ENCODE data around the gene PPFIBP1. TPM values are rescaled to one million over a fixed set of nuclear protein-coding genes. Genes with fewer than 3 reads are reported as not detected.

PPFIBP1 gene
- polyA plus RNA-seq, 4 donors = 4.9 to 29.3 (median 12.7) TPM

DNA sequence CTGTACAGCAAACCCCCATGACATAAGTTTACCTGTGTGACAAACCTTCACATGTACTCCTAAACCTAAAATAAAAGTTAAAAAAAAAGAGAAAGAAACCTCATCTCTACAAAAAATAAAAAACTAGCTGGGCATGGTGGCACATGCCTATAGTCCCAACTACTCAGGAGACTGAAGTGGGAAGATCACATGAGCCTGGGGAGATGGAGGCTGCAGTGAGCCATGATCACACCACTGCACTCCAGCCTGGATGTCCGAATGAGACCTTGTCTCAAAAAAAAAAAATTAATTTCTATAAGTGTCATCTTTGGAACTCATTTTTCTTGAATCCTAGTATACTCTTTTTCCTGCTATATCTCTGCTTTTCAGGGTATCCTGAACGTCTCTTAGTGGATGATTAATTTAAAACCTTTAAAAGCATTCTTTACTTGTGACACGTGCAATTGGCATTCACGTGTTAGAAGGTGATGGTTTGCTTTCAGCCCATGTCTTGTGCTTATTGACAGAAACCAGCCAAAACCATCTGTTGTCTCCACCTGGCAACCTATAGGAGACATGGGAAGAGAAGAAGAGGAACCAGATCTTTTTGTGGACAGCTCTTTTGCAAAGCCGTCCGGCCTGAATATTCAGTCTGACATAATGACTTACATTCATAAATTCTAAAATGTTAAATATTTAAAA is 30.6 kb upstream of the PPFIBP1 start:
- Histone ChIP-seq H3K4me3 (ENCODE audit: low read depth in 1 of 3, low read length in 3 of 3) (no peak overlapping the region), H3K9me3 (ENCODE audit: control insufficient read depth in 2 of 2, insufficient read depth in 1 of 2, low read depth in 1 of 2, low read length in 1 of 2) (no peaks in the 10 kb centered on the region), H3K27ac (ENCODE audit: low read depth in 1 of 3, low read length in 2 of 3) (no peak overlapping the region), H3K36me3 (ENCODE audit: control insufficient read depth in 3 of 3, insufficient read depth in 2 of 3, low read depth in 1 of 3, low read length in 3 of 3) (no peaks in the 10 kb centered on the region), H3K27me3 (ENCODE audit: control insufficient read depth in 3 of 3, insufficient read depth in 3 of 3, low read length in 3 of 3) (no peaks in the 10 kb centered on the region), H3K4me1 (ENCODE audit: control insufficient read depth in 3 of 3, insufficient read depth in 2 of 3, low read depth in 1 of 3, low read length in 2 of 3) (no peaks in the 10 kb centered on the region)
- FAIRE-seq = no peak
- no peak for DNase-seq
- whole genome bisulfite sequencing, 3 donors = 64 to 72% (median 68%) methylated on average over 6 of the region's 6 CpGs

DNA sequence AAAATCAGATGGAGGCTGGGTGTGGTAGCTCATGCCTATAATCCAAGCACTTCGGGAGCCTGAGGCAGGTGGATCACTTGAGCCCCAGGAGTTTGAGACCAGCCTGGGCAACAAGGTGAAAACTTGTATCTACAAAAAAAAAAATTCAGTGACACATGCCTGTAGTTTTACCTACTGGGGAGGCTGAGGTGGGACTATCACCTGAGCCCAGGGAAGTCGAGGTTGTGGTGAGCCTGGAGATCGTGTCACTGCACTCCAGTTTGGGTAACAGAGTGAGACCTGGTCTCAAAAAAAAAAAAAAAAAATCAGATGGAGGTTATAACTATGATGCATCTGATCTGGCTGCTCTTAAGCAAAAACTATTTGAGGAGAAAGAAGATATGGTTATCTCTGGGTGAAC is 26.6 kb upstream of the PPFIBP1 start:
- H3K27ac ChIP-seq (ENCODE audit: low read depth in 1 of 3, low read length in 2 of 3) = no peak overlapping the region
- no peaks in the 10 kb centered on the region for H3K4me1 ChIP-seq (ENCODE audit: control insufficient read depth in 3 of 3, insufficient read depth in 2 of 3, low read depth in 1 of 3, low read length in 2 of 3)
- H3K27me3 ChIP-seq (ENCODE audit: control insufficient read depth in 3 of 3, insufficient read depth in 3 of 3, low read length in 3 of 3) = no peaks in the 10 kb centered on the region
- DNase-seq (no peak), FAIRE-seq (no peak)
- no peaks in the 10 kb centered on the region for H3K36me3 ChIP-seq (ENCODE audit: control insufficient read depth in 3 of 3, insufficient read depth in 2 of 3, low read depth in 1 of 3, low read length in 3 of 3)
- H3K4me3 ChIP-seq (ENCODE audit: low read depth in 1 of 3, low read length in 3 of 3) = no peak overlapping the region
- H3K9me3 ChIP-seq (ENCODE audit: control insufficient read depth in 2 of 2, insufficient read depth in 1 of 2, low read depth in 1 of 2, low read length in 1 of 2) = no peaks in the 10 kb centered on the region
- WGBS, 3 donors = 71 to 88% (median 71%) methylated on average over 3 of the region's 3 CpGs

DNA sequence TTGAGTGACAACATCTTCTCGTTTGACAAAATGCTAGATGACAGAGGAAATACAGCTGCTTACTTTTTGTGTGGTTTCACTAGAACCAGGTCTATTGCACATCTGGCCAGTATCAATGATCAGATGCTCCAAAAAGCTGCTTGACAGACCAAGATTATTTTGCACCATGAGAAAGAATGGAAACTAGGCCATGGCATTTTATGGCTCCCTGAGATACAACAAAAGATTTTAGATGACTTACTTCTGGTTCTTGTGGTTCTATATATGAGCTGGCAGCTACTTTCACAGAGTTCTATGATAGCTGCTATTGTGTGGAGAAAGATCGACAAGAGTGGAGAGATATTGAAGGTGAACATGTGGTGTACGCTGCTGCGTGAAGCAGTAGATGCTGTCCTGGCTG is 25.9 kb upstream of the PPFIBP1 start:
- H3K4me3 ChIP-seq (ENCODE audit: low read depth in 1 of 3, low read length in 3 of 3) = no peak overlapping the region
- FAIRE-seq = no peak
- no peaks in the 10 kb centered on the region for H3K9me3 ChIP-seq (ENCODE audit: control insufficient read depth in 2 of 2, insufficient read depth in 1 of 2, low read depth in 1 of 2, low read length in 1 of 2)
- H3K36me3 ChIP-seq (ENCODE audit: control insufficient read depth in 3 of 3, insufficient read depth in 2 of 3, low read depth in 1 of 3, low read length in 3 of 3) = no peaks in the 10 kb centered on the region
- H3K4me1 ChIP-seq (ENCODE audit: control insufficient read depth in 3 of 3, insufficient read depth in 2 of 3, low read depth in 1 of 3, low read length in 2 of 3) = no peaks in the 10 kb centered on the region
- H3K27ac ChIP-seq (ENCODE audit: low read depth in 1 of 3, low read length in 2 of 3) = no peak overlapping the region
- H3K27me3 ChIP-seq (ENCODE audit: control insufficient read depth in 3 of 3, insufficient read depth in 3 of 3, low read length in 3 of 3) = no peaks in the 10 kb centered on the region
- 77 to 81% (median 78%) methylated on average over 4 of the region's 4 CpGs for WGBS, 3 donors
- DNase-seq = no peak

- no peak for DNase-seq
- H3K27ac ChIP-seq (ENCODE audit: low read depth in 1 of 3, low read length in 2 of 3) = no peak overlapping the region
- H3K4me1 ChIP-seq (ENCODE audit: control insufficient read depth in 3 of 3, insufficient read depth in 2 of 3, low read depth in 1 of 3, low read length in 2 of 3) = no peaks in the 10 kb centered on the region
- WGBS, 3 donors = 77 to 84% (median 78%) methylated on average over 5 of the region's 5 CpGs
- H3K36me3 ChIP-seq (ENCODE audit: control insufficient read depth in 3 of 3, insufficient read depth in 2 of 3, low read depth in 1 of 3, low read length in 3 of 3) = no peaks in the 10 kb centered on the region
- no peak for FAIRE-seq
- H3K4me3 ChIP-seq (ENCODE audit: low read depth in 1 of 3, low read length in 3 of 3) = no peak overlapping the region
- H3K27me3 ChIP-seq (ENCODE audit: control insufficient read depth in 3 of 3, insufficient read depth in 3 of 3, low read length in 3 of 3) = no peaks in the 10 kb centered on the region
- no peaks in the 10 kb centered on the region for H3K9me3 ChIP-seq (ENCODE audit: control insufficient read depth in 2 of 2, insufficient read depth in 1 of 2, low read depth in 1 of 2, low read length in 1 of 2)
Measured at GRCh38 chr12:27498761-27499160, 25.2 kb upstream of the PPFIBP1 start.

DNA sequence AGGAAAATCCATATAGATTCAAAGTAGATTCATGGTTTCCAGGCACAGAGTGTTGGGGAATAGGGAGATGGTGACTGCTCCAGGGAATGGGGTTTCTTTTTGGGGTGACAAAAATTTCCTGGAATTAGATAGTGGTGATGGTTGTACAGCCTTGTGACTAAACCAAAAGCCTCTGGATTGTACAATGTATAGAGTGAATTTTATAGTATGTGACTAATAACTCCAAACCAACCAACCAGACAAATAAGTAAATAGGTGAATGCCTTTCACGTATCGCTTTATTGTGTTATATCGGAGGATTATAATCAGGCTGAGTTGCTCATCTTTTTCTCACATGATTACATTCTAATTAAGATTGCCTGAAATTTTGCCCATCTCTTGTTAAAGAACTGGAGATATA is 24.6 kb upstream of the PPFIBP1 start:
- H3K4me3 ChIP-seq (ENCODE audit: low read depth in 1 of 3, low read length in 3 of 3) = no peak overlapping the region
- no peaks in the 10 kb centered on the region for H3K4me1 ChIP-seq (ENCODE audit: control insufficient read depth in 3 of 3, insufficient read depth in 2 of 3, low read depth in 1 of 3, low read length in 2 of 3)
- DNase-seq (no peak), FAIRE-seq (no peak)
- 95 to 100% (median 95%) methylated on average over 3 of the region's 3 CpGs for WGBS, 3 donors
- H3K27ac ChIP-seq (ENCODE audit: low read depth in 1 of 3, low read length in 2 of 3) = no peak overlapping the region
- no peaks in the 10 kb centered on the region for H3K36me3 ChIP-seq (ENCODE audit: control insufficient read depth in 3 of 3, insufficient read depth in 2 of 3, low read depth in 1 of 3, low read length in 3 of 3)
- H3K9me3 ChIP-seq (ENCODE audit: control insufficient read depth in 2 of 2, insufficient read depth in 1 of 2, low read depth in 1 of 2, low read length in 1 of 2) = no peaks in the 10 kb centered on the region
- H3K27me3 ChIP-seq (ENCODE audit: control insufficient read depth in 3 of 3, insufficient read depth in 3 of 3, low read length in 3 of 3) = no peaks in the 10 kb centered on the region

DNA sequence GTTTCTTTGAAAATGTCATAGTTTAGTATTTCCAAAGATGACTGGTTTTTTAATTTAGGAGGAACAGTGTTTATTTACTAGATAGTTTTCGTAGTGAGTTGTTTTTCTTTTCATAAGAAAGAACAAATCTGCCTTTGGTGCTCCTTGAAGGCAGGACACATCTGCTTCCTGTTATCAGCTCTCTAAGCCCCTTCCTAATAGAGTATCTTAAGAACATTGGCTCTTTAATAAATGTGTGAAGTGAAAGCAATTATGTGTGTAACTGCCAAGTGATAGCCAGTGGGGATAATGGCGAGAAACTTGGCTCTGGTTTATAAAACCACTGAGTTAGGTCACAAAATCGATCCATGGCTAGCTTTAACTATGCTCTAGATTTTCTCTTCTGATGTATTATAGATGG is 23.5 kb upstream of the PPFIBP1 start:
- Histone ChIP-seq H3K4me1 (ENCODE audit: control insufficient read depth in 3 of 3, insufficient read depth in 2 of 3, low read depth in 1 of 3, low read length in 2 of 3) (no peaks in the 10 kb centered on the region), H3K27ac (ENCODE audit: low read depth in 1 of 3, low read length in 2 of 3) (no peak overlapping the region), H3K9me3 (ENCODE audit: control insufficient read depth in 2 of 2, insufficient read depth in 1 of 2, low read depth in 1 of 2, low read length in 1 of 2) (no peaks in the 10 kb centered on the region), H3K4me3 (ENCODE audit: low read depth in 1 of 3, low read length in 3 of 3) (no peak overlapping the region), H3K27me3 (ENCODE audit: control insufficient read depth in 3 of 3, insufficient read depth in 3 of 3, low read length in 3 of 3) (no peaks in the 10 kb centered on the region), H3K36me3 (ENCODE audit: control insufficient read depth in 3 of 3, insufficient read depth in 2 of 3, low read depth in 1 of 3, low read length in 3 of 3) (no peaks in the 10 kb centered on the region)
- FAIRE-seq = no peak
- no peak for DNase-seq
- 56 to 66% (median 61%) methylated on average over 3 of the region's 3 CpGs for WGBS, 3 donors

DNA sequence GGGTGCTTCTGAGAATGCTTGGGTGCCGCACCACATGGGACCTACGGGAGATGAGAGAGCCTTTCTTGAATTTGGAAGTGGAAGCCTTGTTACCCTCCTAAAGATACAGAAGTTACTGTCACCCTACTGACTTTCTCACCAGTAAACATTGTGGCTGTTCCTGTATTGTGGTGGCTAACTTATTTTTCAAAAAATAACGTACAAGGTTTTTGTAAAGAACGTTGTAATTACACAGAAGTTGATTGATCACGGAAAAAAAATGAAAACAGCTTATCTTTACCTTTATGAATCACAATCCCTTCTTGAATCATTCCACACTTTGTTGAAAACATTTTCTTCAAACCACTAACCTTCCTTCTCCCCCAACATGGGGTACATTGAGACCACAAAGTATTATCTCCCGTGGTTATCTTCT is 22.0 kb upstream of the PPFIBP1 start:
- Histone ChIP-seq H3K27me3 (ENCODE audit: control insufficient read depth in 3 of 3, insufficient read depth in 3 of 3, low read length in 3 of 3) (no peaks in the 10 kb centered on the region), H3K36me3 (ENCODE audit: control insufficient read depth in 3 of 3, insufficient read depth in 2 of 3, low read depth in 1 of 3, low read length in 3 of 3) (no peaks in the 10 kb centered on the region), H3K9me3 (ENCODE audit: control insufficient read depth in 2 of 2, insufficient read depth in 1 of 2, low read depth in 1 of 2, low read length in 1 of 2) (peaks cover 0 to 5% of the 10 kb centered on the region in 2 donors), H3K27ac (ENCODE audit: low read depth in 1 of 3, low read length in 2 of 3) (no peak overlapping the region), H3K4me1 (ENCODE audit: control insufficient read depth in 3 of 3, insufficient read depth in 2 of 3, low read depth in 1 of 3, low read length in 2 of 3) (no peaks in the 10 kb centered on the region), H3K4me3 (ENCODE audit: low read depth in 1 of 3, low read length in 3 of 3) (no peak overlapping the region)
- WGBS, 3 donors = 73 to 82% (median 82%) methylated on average over 6 of the region's 6 CpGs
- no peak for DNase-seq
- FAIRE-seq = no peak

GRCh38 chr12:27504507-27504906 is 19.5 kb upstream of the PPFIBP1 start:
- Histone ChIP-seq H3K4me3 (ENCODE audit: low read depth in 1 of 3, low read length in 3 of 3) (no peak overlapping the region), H3K27ac (ENCODE audit: low read depth in 1 of 3, low read length in 2 of 3) (no peak overlapping the region), H3K9me3 (ENCODE audit: control insufficient read depth in 2 of 2, insufficient read depth in 1 of 2, low read depth in 1 of 2, low read length in 1 of 2) (peaks cover 0 to 5% of the 10 kb centered on the region in 2 donors), H3K4me1 (ENCODE audit: control insufficient read depth in 3 of 3, insufficient read depth in 2 of 3, low read depth in 1 of 3, low read length in 2 of 3) (no peaks in the 10 kb centered on the region), H3K27me3 (ENCODE audit: control insufficient read depth in 3 of 3, insufficient read depth in 3 of 3, low read length in 3 of 3) (no peaks in the 10 kb centered on the region), H3K36me3 (ENCODE audit: control insufficient read depth in 3 of 3, insufficient read depth in 2 of 3, low read depth in 1 of 3, low read length in 3 of 3) (no peaks in the 10 kb centered on the region)
- 90 to 97% (median 96%) methylated on average over 2 of the region's 2 CpGs for WGBS, 3 donors
- no peak for DNase-seq
- no peak for FAIRE-seq

GRCh38 chr12:27505109-27505508 is 18.9 kb upstream of the PPFIBP1 start:
- 85 to 90% (median 86%) methylated on average over 2 of the region's 2 CpGs for WGBS, 3 donors

More at GRCh38 chr12:27505109-27505508, 18.9 kb upstream of the PPFIBP1 start:
- peaks cover 0 to 5% of the 10 kb centered on the region in 2 donors for H3K9me3 ChIP-seq (ENCODE audit: control insufficient read depth in 2 of 2, insufficient read depth in 1 of 2, low read depth in 1 of 2, low read length in 1 of 2)
- no peak overlapping the region for H3K4me3 ChIP-seq (ENCODE audit: low read depth in 1 of 3, low read length in 3 of 3)
- peaks cover 0 to 2% (median 0%) of the 10 kb centered on the region in 3 donors for H3K27me3 ChIP-seq (ENCODE audit: control insufficient read depth in 3 of 3, insufficient read depth in 3 of 3, low read length in 3 of 3)
- DNase-seq (no peak), FAIRE-seq (no peak)
- no peaks in the 10 kb centered on the region for H3K4me1 ChIP-seq (ENCODE audit: control insufficient read depth in 3 of 3, insufficient read depth in 2 of 3, low read depth in 1 of 3, low read length in 2 of 3)
- H3K36me3 ChIP-seq (ENCODE audit: control insufficient read depth in 3 of 3, insufficient read depth in 2 of 3, low read depth in 1 of 3, low read length in 3 of 3) = no peaks in the 10 kb centered on the region
- H3K27ac ChIP-seq (ENCODE audit: low read depth in 1 of 3, low read length in 2 of 3) = no peak overlapping the region

Data from small intestine (tissue), 7 donors.